ENCODE results near the gene TUG1. TPM values are rescaled to one million over a fixed set of nuclear protein-coding genes. Genes with fewer than 3 reads are reported as not detected.

The TUG1 gene
- total RNA-seq, result 17.5 and 21.2 TPM in 2 replicates

DNA sequence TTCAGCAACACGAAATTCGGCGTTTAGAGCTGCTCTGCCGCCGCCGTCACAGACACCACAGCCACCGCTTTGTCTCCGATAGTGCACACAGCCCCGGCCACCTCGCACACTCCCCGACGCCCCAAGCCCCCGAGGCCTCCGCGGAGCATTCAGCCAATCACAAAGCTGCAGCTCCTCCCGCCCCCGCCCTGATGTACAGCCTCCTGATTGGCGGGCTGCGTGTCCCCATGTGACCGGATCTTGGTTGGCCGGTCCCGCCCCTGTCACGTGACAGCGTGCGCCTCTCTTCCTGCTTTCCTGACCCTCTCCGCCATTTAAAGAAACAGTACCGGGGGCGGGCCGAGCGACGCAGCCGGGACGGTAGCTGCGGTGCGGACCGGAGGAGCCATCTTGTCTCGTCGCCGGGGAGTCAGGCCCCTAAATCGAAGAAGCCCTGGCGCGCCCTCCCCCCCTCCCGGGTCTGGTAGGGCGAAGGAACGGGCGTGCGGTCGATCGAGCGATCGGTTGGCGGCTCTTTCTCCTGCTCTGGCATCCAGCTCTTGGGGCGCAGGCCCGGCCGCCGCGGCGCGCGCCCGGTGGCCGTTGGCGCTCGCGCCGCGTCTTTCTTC, at the start of gene TUG1:
TUG1 (plus strand) TSS at position 342 of the 608 bp plus-strand sequence.

DNA sequence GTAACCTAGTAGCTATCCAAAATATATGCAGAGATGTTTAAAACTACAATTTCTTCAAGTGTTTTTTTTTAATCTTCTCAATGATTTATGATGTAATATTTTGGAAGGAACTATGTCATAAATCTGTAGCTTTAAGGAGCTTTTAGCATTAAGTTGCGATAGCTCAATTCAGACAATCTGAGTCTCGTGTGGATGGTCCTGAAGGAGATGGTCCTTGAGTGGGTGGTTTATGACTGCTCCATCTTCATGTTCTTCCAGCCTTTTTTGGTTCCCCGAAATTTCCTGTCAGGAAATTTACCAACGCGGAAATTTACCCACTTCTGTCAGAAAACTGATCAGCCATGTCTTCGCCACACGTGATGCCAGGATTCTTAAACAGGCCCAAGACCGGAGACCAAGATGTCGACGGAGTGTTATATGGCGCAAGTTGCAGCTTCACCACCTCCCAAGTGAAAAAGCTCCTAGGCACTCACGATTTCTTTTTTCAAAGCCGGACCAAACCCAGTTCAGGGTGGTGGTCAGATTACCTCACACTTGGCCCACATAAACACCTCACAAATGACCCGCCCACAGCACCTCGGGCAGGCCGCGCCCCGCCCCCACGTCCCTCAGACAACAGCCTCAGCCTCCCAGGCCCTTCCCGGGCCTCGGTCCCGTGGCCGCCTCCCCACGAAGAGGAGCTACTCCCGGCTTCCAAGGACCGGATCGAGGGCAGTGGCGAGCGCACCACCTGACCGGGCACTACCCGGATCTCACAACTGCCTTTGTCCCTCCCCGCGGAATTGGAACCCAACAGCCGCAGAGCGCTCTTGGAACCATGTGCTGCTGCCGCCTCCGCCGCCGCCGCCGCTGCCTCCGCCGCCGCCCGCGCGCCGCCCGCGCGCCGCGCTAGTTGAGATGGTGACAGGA, 796 bp upstream of the TUG1 start, which contains the start of gene MORC2:
MORC2 (minus strand) TSS at position 760 of the 909 bp plus-strand sequence. CDS start 885 bp downstream, outside the sequence.

Other genes starting within 250 kb of the TUG1 start
- gene MORC2, start 491 bp upstream of the TUG1 start, total RNA-seq, result 8.0 and 10.5 TPM in 2 replicates
- gene SMTN, start 112.1 kb downstream of the TUG1 start, total RNA-seq, result 403 and 462 TPM in 2 replicates
- 58.1 and 84.4 TPM in 2 replicates for gene SELENOM, start 138.3 kb downstream of the TUG1 start, total RNA-seq
- 0.08 and 0.34 TPM in 2 replicates for gene INPP5J, start 153.7 kb downstream of the TUG1 start, total RNA-seq
- 0.23 and 0.31 TPM in 2 replicates for gene PLA2G3, start 171.2 kb downstream of the TUG1 start, total RNA-seq
- 17.5 and 21.2 TPM in 2 replicates for gene RNF185, start 190.9 kb downstream of the TUG1 start, total RNA-seq
- 80.4 and 96.8 TPM in 2 replicates for gene LIMK2, start 243.0 kb downstream of the TUG1 start, total RNA-seq